OCI-M2 (cell line): Measurements from ENCODE around the gene TTR.

Experiments used
- DNase-seq: peaks from one replicate; lab custom pipeline; 2025; ENCODE audit not compliant: unreplicated experiment; lab: John Stamatoyannopoulos, UW

TTR gene

DNA sequence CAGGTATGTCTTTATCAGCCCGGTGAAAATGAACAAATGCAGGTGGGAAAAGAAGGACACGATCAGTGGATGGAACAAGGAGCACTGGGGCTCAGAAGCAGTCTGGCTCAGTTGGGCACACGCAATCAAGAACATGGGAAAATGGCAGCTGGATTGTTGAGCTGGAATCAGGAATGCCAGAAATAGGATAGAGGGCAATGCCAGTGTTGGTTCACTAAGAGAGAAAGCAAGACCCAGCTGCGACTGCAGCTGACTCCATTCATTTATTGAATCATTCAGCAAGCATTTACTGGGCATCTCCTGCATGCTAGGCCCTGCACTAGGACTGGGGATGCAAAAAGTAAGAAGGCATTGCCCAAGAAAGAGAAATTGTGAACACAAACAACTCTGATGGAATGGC lies 13.6 kb upstream of the TTR start:
- DNase-seq, result no peak

DNA sequence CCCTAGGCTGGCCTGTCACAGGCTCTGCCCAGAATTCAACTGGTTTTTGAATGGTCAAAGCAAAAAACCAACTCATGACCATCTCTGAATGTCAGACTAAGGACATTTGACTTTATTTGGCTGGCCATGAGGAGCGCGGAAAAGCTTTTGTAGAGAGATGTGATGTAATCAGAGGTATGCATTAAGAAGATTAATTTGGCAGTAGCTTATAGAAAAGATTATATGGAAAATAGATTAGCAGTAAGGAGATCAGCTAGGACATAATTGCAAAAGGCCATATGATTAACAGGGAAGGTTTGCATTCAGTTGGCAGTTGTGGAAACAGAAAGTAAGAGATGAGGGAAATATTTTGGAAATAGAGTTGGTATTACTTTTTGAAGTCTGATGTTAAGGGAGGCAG lies 12.3 kb upstream of the TTR start:
- DNase-seq, result no peak

- DNase-seq, result no peak
Measured at GRCh38 chr18:31581498-31582197, 10.0 kb upstream of the TTR start.

DNA sequence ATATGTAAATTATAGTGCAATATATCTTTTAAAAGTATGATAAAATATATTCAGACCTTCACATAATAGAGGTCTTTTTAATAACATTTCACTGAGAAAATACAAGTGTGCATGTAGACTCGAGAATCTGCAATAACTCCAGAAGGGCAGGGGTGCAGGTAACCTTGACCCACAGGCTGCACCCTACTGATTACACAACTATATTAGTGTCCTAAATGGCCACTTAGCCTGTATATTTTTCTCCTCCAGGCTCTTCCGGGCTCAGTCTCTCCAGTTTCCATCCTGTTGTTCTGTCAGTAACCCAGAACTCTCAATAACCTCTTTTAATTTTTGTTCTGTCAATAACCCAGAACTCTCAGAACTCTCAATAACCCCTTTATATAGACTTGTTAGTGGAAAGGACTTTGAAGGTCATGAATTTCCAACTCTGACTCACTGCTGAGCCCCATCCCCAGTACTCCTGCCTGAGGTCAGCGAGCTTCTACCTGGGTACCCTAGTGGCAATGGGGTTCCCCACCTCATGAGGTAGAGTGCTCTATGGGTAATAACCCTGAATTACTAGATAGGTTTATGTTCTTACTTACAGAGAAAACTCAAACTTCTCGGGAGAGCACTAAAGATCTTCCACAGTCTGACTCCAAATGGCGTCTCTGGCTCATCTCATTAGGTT lies 8.4 kb upstream of the TTR start:
- no peak for DNase-seq

DNA sequence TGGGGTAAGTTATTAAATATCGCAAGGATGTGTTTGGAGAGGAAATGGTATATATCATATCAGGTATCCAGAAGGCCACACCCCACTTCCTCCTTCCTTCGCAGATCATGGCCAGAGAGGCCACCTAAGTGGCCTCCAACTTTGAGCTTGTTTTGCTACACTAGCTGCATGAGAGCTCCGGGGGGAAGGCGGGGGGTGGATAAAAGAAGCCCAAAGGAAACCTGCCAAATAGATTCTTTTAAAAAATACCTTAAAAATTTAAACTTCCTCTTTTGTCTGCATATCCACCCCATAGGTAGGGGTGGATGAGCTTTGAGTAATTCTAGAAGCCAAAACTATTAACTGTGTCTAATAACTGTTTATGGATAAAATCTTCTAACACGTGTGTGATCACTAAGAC lies 5.7 kb upstream of the TTR start:
- no peak for DNase-seq

- DNase-seq, result no peak
Measured at GRCh38 chr18:31586616-31587015, 5.1 kb upstream of the TTR start.

DNA sequence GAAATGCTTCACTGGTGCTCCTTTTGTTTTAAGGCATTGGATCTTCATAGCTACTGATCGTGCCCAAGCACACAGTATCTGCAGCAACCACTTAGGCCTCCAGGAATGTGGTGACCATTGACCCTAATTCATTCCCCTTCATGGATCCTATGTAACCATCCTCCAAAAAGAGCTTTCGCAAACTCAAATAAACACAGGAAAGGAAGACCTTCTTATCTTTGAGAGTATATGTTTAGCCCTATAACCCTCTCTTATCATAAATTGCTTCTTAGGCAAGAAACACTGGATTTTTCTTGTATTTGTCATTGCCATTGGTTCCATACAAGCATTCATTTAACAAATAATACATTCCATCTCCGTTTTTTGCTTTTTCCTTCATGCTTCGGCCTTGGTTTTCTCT lies 4.1 kb upstream of the TTR start:
- no peak for DNase-seq

DNA sequence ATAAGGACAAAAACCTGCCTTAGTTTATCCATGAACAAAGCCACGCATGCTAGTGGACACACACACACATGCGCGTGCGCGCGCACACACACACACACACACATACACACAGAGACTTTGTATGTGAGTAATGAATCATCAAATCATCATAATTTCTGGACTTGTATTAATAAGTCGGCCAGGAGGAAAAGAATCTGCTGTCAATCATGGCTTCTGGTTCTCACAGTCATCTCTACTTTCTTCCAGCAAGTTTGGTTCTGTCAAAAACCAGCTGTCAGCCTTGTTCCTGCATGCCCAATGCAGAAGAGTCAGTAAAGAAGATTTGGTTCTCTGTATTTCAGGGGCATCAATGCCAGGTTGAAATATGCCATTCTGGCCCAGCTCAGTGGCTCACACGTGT lies 1.1 kb upstream of the TTR start:
- no peak for DNase-seq

DNA sequence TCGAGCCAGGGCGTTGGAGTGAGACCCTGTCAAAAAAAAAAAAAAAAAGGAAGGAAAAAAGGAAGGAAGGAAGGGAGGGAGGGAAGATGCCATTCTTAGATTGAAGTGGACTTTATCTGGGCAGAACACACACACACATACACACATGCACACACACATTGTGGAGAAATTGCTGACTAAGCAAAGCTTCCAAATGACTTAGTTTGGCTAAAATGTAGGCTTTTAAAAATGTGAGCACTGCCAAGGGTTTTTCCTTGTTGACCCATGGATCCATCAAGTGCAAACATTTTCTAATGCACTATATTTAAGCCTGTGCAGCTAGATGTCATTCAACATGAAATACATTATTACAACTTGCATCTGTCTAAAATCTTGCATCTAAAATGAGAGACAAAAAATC lies 564 bp upstream of the TTR start:
- no peak for DNase-seq

DNA sequence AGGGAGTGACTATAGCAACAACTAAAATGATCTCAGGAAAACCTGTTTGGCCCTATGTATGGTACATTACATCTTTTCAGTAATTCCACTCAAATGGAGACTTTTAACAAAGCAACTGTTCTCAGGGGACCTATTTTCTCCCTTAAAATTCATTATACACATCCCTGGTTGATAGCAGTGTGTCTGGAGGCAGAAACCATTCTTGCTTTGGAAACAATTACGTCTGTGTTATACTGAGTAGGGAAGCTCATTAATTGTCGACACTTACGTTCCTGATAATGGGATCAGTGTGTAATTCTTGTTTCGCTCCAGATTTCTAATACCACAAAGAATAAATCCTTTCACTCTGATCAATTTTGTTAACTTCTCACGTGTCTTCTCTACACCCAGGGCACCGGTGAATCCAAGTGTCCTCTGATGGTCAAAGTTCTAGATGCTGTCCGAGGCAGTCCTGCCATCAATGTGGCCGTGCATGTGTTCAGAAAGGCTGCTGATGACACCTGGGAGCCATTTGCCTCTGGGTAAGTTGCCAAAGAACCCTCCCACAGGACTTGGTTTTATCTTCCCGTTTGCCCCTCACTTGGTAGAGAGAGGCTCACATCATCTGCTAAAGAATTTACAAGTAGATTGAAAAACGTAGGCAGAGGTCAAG lies 955 bp downstream of the TTR start:
- no peak for DNase-seq

DNA sequence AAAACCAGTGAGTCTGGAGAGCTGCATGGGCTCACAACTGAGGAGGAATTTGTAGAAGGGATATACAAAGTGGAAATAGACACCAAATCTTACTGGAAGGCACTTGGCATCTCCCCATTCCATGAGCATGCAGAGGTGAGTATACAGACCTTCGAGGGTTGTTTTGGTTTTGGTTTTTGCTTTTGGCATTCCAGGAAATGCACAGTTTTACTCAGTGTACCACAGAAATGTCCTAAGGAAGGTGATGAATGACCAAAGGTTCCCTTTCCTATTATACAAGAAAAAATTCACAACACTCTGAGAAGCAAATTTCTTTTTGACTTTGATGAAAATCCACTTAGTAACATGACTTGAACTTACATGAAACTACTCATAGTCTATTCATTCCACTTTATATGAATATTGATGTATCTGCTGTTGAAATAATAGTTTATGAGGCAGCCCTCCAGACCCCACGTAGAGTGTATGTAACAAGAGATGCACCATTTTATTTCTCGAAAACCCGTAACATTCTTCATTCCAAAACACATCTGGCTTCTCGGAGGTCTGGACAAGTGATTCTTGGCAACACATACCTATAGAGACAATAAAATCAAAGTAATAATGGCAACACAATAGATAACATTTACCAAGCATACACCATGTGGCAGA lies 3.6 kb downstream of the TTR start:
- DNase-seq, result no peak

DNA sequence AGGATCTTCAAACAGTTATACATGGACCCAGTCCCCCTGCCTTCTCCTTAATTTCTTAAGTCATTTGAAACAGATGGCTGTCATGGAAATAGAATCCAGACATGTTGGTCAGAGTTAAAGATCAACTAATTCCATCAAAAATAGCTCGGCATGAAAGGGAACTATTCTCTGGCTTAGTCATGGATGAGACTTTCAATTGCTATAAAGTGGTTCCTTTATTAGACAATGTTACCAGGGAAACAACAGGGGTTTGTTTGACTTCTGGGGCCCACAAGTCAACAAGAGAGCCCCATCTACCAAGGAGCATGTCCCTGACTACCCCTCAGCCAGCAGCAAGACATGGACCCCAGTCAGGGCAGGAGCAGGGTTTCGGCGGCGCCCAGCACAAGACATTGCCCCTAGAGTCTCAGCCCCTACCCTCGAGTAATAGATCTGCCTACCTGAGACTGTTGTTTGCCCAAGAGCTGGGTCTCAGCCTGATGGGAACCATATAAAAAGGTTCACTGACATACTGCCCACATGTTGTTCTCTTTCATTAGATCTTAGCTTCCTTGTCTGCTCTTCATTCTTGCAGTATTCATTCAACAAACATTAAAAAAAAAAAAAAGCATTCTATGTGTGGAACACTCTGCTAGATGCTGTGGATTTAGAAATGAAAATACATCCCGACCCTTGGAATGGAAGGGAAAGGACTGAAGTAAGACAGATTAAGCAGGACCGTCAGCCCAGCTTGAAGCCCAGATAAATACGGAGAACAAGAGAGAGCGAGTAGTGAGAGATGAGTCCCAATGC lies 4.6 kb downstream of the TTR start:
- no peak for DNase-seq

- DNase-seq, result no peak
Measured at GRCh38 chr18:31598021-31598805, 6.5 kb downstream of the TTR start.

DNA sequence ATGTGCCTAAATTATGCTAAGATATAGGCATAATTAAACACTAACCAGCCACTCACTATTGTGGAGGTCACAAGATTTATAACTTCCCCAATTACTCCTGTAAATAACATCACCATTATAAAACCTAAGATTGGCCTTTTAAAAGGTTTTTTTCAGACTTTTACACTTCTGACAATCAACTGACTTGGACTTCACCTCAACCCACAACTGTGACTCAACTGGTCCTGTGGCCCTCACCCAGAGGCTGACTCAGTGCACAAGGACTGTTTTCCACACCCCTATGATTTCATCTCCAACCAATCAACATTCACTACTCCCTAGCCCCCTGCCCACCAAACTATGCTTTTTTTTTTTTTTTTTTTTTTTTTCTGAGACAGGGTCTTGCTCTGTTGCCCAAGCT lies 11.6 kb downstream of the TTR start:
- no peak for DNase-seq

GRCh38 chr18:31606265-31606664 lies 14.6 kb downstream of the TTR start:
- DNase-seq, result no peak

DNA sequence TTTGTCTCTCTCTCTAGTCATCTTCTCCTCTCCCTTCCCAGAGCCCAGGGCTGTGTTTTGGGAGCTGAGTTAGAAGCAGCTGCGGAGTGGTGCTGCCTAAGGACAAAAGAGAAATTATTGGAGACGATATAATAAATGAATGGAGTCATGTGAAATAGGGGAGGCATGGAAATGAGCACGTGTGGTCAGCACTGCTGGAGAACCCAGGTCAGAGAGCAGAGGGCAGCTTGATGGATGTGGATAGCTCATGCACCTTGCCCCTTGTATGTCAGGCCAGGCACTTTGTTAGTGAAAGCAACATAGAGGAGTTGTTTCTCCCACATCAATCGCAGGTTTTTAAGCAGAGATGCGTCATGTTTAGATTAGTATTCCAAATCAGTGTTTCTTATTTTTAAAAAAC lies 15.7 kb downstream of the TTR start:
- DNase-seq, result no peak

GRCh38 chr18:31609886-31610285 lies 18.2 kb downstream of the TTR start:
- DNase-seq, result no peak

GRCh38 chr18:31610286-31611205 lies 18.9 kb downstream of the TTR start:
- DNase-seq, result no peak

GRCh38 chr18:31611511-31611910 lies 19.8 kb downstream of the TTR start:
- DNase-seq, result no peak
